HFF-Myc (cell line): ENCODE data around the gene TOP2A.
A peak's percentile ranks its signal among the peaks of the same experiment; 100 is the strongest.

ENCODE experiments used
- DNase-seq: peaks from one replicate; pipeline ENCODE4 v3.0.0-alpha.2; 2011; ENCODE audit warnings: low read depth; ENCODE audit errors: extremely low read depth
- H3K4me3 ChIP-seq: replicated peaks from 2 replicates; pipeline ENCODE4 v1.5.1; 2011; ENCODE audit warnings: low read depth, mild to moderate bottlenecking, control low read depth, low read length
- TF ChIP-seq, protein P1 (sequence below): IDR thresholded peaks from 2 replicates; pipeline ENCODE4 v1.5.1; 2012; ENCODE audit warnings: mild to moderate bottlenecking, low read depth, low read length, control low read depth; ENCODE audit errors: missing control alignments

Gene TOP2A

DNA sequence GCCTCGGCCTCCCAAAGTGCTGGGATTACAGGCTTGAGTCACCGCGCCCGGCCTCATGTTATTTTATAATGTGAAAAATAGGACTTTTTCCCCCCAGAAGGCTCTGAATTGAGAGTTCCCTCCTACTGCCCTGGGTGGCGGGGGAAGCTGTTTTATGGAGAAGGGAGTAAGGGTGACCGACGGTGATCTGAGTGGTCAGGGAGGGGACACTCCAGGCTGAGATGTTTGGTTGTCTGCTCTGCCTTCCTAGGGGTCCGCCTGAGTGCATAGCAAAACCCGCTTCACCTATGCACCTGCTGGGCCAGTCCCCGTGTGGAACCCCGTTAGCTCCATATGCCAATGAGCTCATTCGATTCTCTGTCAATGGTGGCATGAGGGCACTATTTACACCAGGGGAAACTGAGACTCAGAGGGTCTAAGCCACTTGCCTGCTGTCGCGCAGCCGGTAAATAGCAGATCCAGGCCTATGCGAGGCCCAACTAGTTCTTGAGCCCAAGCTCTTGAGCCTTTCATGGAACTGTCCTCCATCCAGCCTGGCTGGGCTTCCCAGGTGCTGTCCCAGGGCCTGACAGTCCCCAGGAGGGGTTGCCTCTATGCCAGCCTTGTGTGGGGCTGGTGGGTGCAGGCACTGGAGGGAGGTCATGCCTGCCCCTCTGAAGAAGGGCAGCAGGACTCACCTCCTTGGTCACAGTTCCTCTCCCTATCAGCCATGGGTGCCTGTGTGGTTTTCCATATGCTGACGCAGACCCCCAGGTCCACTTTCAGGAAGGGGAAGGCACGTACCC lies 51.4 kb downstream of the TOP2A start:
- no peak for DNase-seq
- TF ChIP-seq, protein P1, sequence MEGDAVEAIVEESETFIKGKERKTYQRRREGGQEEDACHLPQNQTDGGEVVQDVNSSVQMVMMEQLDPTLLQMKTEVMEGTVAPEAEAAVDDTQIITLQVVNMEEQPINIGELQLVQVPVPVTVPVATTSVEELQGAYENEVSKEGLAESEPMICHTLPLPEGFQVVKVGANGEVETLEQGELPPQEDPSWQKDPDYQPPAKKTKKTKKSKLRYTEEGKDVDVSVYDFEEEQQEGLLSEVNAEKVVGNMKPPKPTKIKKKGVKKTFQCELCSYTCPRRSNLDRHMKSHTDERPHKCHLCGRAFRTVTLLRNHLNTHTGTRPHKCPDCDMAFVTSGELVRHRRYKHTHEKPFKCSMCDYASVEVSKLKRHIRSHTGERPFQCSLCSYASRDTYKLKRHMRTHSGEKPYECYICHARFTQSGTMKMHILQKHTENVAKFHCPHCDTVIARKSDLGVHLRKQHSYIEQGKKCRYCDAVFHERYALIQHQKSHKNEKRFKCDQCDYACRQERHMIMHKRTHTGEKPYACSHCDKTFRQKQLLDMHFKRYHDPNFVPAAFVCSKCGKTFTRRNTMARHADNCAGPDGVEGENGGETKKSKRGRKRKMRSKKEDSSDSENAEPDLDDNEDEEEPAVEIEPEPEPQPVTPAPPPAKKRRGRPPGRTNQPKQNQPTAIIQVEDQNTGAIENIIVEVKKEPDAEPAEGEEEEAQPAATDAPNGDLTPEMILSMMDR: no peak
- no peak overlapping the region for H3K4me3 ChIP-seq

DNA sequence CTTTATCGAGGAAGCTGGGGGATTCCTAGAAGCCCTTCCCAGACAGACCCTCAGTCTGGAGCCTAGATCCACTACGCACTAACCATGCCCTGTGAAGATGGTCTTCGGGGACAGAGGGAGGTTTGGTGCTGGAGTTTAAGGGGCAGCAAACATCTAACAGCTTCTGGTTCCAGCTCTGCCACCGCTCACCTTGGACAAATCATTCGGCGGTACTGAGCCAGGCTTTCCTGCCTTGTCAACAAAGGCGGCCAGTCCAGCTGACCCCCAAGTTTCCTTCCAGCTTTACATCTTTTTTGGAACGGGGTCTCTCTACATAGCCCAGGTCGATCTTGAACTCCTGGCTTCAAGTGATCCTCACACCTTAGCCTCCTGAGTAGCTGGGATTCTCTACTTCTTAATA lies 52.8 kb downstream of the TOP2A start:
- TF ChIP-seq, protein P1: no peak
- DNase-seq: no peak
- H3K4me3 ChIP-seq: no peak overlapping the region

DNA sequence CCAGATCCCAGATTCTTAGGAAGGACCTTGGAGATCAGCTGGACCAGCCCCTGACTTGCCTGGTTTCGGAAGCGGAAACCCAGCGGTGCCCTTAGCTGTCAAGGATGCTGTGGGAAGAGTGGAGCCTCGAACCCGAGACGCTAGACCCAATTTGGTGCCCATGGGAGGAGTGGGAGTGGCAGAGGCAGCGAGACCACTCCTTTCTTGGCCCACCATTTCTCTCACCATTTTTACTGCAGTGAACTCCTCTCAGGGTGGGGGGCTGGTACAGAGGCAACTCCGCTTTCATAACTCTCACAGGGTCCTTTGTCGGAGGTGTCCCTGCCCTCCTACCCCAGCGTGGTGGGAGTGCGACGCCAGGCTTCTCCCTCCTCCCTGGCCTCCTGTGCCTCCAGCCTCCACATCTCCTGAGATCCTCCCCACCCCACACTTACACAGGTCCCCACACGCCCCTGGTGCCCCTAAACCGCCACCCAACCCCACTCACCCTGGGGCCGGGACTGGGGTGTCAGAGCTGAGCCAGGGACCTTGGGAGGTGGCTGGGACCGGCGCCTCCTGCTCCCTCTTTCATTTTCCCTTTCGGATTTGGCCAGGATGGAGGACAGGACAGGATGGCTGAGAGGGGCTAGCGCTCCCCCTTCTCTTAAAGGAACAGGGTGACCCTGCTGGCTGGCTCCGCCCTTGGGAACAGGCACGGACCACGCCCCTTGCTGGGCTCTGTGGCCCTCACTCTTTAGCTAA lies 53.4 kb downstream of the TOP2A start, which contains the start of gene GJD3:
Gene GJD3 (minus strand): TSS at position 617 of the 741 bp plus-strand sequence. CDS start 922 bp downstream, outside the sequence.
- TF ChIP-seq, protein P1: no peak
- H3K4me3 ChIP-seq: peak within 1 kb of the TSS; percentile 41
- no peak for DNase-seq

DNA sequence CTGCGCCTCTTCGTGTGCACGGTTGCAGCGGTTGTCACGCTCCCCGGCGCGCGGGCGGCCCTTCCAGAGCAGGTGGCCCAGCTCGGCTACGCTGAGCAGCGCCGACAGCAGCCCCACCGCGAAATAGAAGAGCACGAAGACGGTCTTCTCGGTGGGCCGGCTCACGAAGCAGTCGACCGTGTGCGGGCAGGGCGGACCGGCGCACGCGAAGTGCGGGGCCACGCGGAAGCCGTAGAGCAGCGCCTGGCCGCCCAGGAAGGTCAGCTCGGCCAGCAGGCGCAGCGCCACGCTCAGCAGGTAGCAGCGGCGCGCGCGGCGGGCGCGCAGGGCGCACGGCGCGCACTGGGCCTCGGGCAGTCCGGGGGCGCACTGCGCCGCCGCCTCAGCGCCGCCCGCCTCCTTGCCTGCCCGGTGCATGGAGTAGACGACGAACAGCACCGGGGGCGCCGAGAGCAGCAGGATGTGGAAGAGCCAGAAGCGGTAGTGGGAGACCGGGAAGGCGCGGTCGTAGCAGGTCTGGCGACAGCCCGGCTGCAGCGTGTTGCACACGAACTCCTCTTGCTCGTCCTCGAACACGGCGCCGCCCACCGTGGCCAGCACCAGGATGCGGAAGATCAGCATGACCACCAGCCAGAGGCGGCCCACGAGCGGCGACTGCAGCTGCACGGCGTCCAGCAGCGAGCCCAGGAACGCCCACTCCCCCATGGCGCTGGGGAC lies 54.4 kb downstream of the TOP2A start:
- TF ChIP-seq, protein P1: no peak
- no peak for DNase-seq
- H3K4me3 ChIP-seq: peak overlapping the region; percentile 41

DNA sequence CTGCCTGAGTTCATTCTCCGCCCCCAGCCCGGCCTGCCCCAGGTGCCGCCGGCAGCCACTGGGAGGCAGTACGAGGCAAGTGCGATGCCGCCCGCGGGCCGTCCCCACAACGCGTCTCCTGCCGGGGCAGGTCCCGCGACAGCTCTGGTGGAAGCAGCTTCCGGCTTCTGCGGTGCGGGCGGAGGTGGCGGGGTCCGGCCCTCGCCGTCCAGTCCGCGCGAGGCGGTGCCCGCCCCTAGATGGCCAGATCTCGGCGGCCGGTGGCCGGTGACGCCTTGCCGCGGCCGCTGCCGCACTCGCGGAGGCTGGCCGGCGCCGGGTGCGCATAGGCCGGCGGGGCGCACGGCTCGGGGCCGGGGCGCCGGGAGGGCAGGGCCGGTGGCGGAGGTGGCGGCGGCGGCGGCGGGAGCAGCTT lies 55.0 kb downstream of the TOP2A start:
- TF ChIP-seq, protein P1: peak; percentile 81
- H3K4me3 ChIP-seq: peak overlapping the region; percentile 41
- no peak for DNase-seq

DNA sequence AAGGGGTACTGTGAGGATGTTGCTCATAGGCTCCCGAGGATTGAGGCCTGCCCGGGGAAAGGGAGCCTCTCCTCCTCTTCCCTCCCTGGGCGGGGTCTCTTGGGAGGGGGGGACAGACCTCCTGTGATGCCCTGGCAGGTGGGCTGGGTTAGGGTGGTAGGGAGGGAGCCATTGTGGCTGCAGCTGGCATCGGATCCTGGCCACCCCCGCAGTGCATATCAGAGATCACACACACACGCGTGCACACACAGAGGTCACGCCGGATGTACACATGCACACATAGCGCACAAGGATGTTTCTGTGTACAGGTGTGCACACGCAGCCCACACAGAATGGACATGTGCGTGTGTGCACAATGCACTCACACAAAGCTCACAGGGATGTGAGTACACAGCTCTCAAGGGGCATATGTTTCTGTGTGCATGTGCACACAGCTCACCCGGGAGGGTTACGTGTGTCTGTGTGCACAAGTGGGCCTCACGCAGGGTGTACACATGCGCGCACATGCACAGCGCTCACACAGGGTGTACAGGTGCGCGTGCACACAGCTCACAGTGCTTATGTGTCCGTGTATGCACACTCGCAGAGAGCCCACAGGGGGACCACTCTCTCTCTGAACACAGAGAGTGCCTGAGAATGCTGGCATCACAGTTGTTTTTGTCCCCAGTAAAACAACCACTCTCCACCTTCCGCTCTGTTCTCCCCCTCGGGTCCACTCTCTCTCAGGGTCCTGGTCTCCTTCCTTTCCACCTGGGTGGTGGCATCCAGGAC lies 55.6 kb downstream of the TOP2A start:
- TF ChIP-seq, protein P1: no peak
- H3K4me3 ChIP-seq: peak overlapping the region; percentile 41; the same call in 1 of the 2 replicates
- DNase-seq: no peak
